Neural progenitor cell (in vitro differentiated cells): Measurements from ENCODE around the gene SLC12A7. TPM values are rescaled to one million over a fixed set of nuclear protein-coding genes. Genes with fewer than 3 reads are reported as not detected.

ENCODE experiments used
- DNase-seq: peaks from one replicate; pipeline ENCODE4 v3.0.0-alpha.2; 2016; ENCODE audit warnings: low spot score
- H2AFZ ChIP-seq: fragments of 200-600 bp; sonication (generic); replicated peaks from 2 replicates; pipeline ENCODE4 v1.6.1; 2016; ENCODE audit warnings: antibody characterized with exemption
- H3F3A ChIP-seq: fragments of 200-600 bp; sonication (generic); 2 replicates; pipeline ENCODE4 v1.6.1; 2016; ENCODE audit warnings: antibody characterized with exemption, low read depth
- H3K27ac ChIP-seq: fragments of 200-600 bp; sonication (generic); 2 replicates; pipeline ENCODE4 v1.5.1; 2016; ENCODE audit warnings: mild to moderate bottlenecking
- H3K27me3 ChIP-seq: fragments of 200-600 bp; sonication (generic); 2 replicates; pipeline ENCODE4 v1.6.1; 2016; ENCODE audit warnings: mild to moderate bottlenecking, moderate library complexity
- H3K36me3 ChIP-seq: fragments of 200-600 bp; sonication (generic); 2 replicates; pipeline ENCODE4 v1.5.1; 2016
- H3K4me1 ChIP-seq: fragments of 200-600 bp; sonication (generic); 2 replicates; pipeline ENCODE4 v1.6.1; 2016; ENCODE audit warnings: mixed run types
- H3K4me2 ChIP-seq: fragments of 200-600 bp; sonication (generic); 2 replicates; pipeline ENCODE4 v1.6.1; 2016
- H3K4me3 ChIP-seq: fragments of 200-600 bp; sonication (generic); 2 replicates; pipeline ENCODE4 v1.5.1; 2016
- H3K79me2 ChIP-seq: fragments of 200-600 bp; sonication (generic); 2 replicates; pipeline ENCODE4 v1.6.1; 2016; ENCODE audit warnings: low read depth
- H3K9ac ChIP-seq: fragments of 200-600 bp; sonication (generic); 2 replicates; pipeline ENCODE4 v1.6.1; 2016
- H3K9me3 ChIP-seq: fragments of 200-600 bp; sonication (generic); 2 replicates; pipeline ENCODE4 v1.5.1; 2016; ENCODE audit warnings: low read depth
- H4K20me1 ChIP-seq: fragments of 200-600 bp; sonication (generic); 2 replicates; pipeline ENCODE4 v1.6.1; 2016; ENCODE audit warnings: low read depth
- H3K27ac Mint-ChIP-seq: 3 replicates; pipeline ENCODE4 v1.8.0; 2021; ENCODE audit warnings: mixed read lengths
- H3K27me3 Mint-ChIP-seq: 2 replicates; pipeline ENCODE4 v1.8.0; 2022; ENCODE audit warnings: low read depth, mild to moderate bottlenecking, inconsistent platforms, moderate library complexity, mixed read lengths; ENCODE audit not compliant: insufficient read depth
- H3K36me3 Mint-ChIP-seq: 3 replicates; pipeline ENCODE4 v1.8.0; 2021; ENCODE audit warnings: mixed read lengths
- H3K4me1 Mint-ChIP-seq: 3 replicates; pipeline ENCODE4 v1.8.0; 2021; ENCODE audit warnings: mixed read lengths
- H3K4me3 Mint-ChIP-seq: 3 replicates; pipeline ENCODE4 v1.8.0; 2021; ENCODE audit warnings: mild to moderate bottlenecking, moderate library complexity, mixed read lengths
- H3K9me3 Mint-ChIP-seq: 3 replicates; pipeline ENCODE4 v1.8.0; 2020; ENCODE audit warnings: mixed read lengths
- EZH2 ChIP-seq: fragments of 200-600 bp; sonication (generic); IDR thresholded peaks from 2 replicates; pipeline ENCODE4 v1.6.1; 2017; ENCODE audit warnings: antibody characterized with exemption, mild to moderate bottlenecking, moderate library complexity
- EZH2phosphoT487 ChIP-seq: fragments of 200-600 bp; sonication (generic); IDR thresholded peaks from 2 replicates; pipeline ENCODE4 v1.6.1; 2017; ENCODE audit warnings: antibody characterized with exemption
- total RNA-seq: library from RNA; depleted of rRNA; stranded (reverse); fragments of >200 nt; gene quantifications from 2 replicates; pipeline ENCODE4 v1.2.3, GENCODE V29; 2015; ENCODE audit warnings: low replicate concordance
- TF ChIP-seq, protein P1 (sequence below): fragments of 200-600 bp; sonication (generic); IDR thresholded peaks from 2 replicates; pipeline ENCODE4 v1.5.1; 2017; ENCODE audit warnings: antibody characterized with exemption, mild to moderate bottlenecking

The SLC12A7 gene
- total RNA-seq, 1 donor from 2014 or later, result 7.5 TPM

- Mint-ChIP-seq H3K27me3 (peaks cover 3% of the 10 kb centered on the region), H3K9me3 (no peaks in the 10 kb centered on the region), H3K36me3 (no peaks in the 10 kb centered on the region), H3K4me3 (no peak overlapping the region), H3K4me1 (peaks cover 15% of the 10 kb centered on the region), H3K27ac (peak overlapping the region; percentile 37)
- H3K79me2 ChIP-seq, result no peaks in the 10 kb centered on the region
- no peaks in the 10 kb centered on the region for H3F3A ChIP-seq
- no peak overlapping the region for H3K4me3 ChIP-seq
- no peaks in the 10 kb centered on the region for H3K27me3 ChIP-seq
- no peaks in the 10 kb centered on the region for H4K20me1 ChIP-seq
- TF ChIP-seq, protein P1, sequence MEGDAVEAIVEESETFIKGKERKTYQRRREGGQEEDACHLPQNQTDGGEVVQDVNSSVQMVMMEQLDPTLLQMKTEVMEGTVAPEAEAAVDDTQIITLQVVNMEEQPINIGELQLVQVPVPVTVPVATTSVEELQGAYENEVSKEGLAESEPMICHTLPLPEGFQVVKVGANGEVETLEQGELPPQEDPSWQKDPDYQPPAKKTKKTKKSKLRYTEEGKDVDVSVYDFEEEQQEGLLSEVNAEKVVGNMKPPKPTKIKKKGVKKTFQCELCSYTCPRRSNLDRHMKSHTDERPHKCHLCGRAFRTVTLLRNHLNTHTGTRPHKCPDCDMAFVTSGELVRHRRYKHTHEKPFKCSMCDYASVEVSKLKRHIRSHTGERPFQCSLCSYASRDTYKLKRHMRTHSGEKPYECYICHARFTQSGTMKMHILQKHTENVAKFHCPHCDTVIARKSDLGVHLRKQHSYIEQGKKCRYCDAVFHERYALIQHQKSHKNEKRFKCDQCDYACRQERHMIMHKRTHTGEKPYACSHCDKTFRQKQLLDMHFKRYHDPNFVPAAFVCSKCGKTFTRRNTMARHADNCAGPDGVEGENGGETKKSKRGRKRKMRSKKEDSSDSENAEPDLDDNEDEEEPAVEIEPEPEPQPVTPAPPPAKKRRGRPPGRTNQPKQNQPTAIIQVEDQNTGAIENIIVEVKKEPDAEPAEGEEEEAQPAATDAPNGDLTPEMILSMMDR, result no peak
- TF ChIP-seq EZH2phosphoT487 (no peak), EZH2 (no peak)
- H3K4me1 ChIP-seq, result no peaks in the 10 kb centered on the region
- H3K4me2 ChIP-seq, result no peak overlapping the region
- no peaks in the 10 kb centered on the region for H3K36me3 ChIP-seq
- no peak overlapping the region for H3K27ac ChIP-seq
- H3K9ac ChIP-seq, result no peak overlapping the region
- H2AFZ ChIP-seq, result no peak overlapping the region
- H3K9me3 ChIP-seq, result no peaks in the 10 kb centered on the region
- DNase-seq, result no peak
Measured at GRCh38 chr5:1143670-1143951, 31.7 kb upstream of the SLC12A7 start.

DNA sequence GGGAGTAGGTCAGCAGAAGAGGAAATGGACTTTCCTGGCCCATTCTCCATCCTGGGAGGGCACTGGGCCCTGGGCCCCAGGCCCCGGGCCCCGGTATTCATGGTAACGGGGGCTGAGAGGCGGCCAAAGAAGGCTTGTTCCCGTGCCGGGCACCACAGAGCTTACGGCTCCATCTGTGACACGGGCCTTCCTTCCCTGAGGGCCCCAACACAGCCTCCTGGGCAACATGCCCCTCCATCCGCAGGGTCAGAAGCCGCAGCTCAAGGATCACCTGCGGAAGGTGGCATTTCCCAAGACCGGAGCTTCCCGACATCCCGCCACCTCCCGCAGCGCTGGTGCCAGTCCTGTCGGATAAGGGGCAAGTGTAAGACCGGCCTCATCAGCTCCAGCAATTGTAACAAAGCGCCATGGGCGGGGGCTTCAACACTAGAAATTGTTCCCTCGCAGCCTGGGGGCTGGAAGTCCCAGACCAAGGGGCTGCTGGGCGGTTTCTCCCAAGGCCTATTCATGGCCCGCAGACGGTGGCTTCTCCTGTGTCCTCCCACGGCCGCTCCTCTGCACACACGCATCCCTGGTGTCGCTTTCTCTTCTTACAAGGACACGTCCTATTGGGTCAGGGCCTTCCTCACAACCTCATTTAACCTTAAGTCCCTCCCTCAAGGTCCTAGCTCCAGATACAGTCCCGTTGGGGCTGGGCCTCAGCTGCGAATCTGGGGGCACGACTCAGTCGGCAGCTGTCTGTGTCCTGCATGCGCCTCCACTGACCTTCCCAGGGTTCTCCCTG is 31.2 kb upstream of the SLC12A7 start:
- no peak for TF ChIP-seq EZH2
- TF ChIP-seq EZH2phosphoT487, result no peak
- TF ChIP-seq, protein P1, result no peak
- Histone ChIP-seq H3K9me3 (no peaks in the 10 kb centered on the region), H2AFZ (no peak overlapping the region), H3K27me3 (no peaks in the 10 kb centered on the region), H3K27ac (no peak overlapping the region), H3K9ac (no peak overlapping the region), H4K20me1 (no peaks in the 10 kb centered on the region), H3F3A (no peaks in the 10 kb centered on the region), H3K4me1 (no peaks in the 10 kb centered on the region), H3K4me2 (no peak overlapping the region), H3K79me2 (no peaks in the 10 kb centered on the region), H3K36me3 (no peaks in the 10 kb centered on the region), H3K4me3 (no peak overlapping the region)
- no peaks in the 10 kb centered on the region for H3K36me3 Mint-ChIP-seq
- peaks cover 20% of the 10 kb centered on the region for H3K4me1 Mint-ChIP-seq
- H3K4me3 Mint-ChIP-seq, result no peak overlapping the region
- no peak for DNase-seq
- H3K27ac Mint-ChIP-seq, result peak overlapping the region; percentile 37
- no peaks in the 10 kb centered on the region for H3K9me3 Mint-ChIP-seq
- no peaks in the 10 kb centered on the region for H3K27me3 Mint-ChIP-seq

DNA sequence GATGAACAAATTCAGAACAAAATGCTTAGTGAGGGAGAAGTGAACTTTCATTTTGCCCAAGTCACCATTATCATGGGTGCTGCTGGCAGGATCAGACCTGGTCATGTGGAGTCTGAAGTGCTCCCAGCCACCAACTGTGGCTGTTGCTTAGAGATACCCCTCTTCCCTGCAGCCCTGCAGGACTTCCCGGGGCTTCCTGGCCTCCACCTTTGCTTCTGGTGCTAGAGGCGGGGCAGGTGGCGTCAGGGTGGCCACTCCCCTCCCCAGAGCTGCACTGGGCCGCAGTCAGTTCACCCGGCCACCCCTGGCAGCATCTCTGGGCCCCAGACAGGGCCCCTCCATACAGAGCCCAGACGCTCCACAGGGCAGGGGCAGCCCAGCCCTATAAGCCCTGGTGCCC is 30.0 kb upstream of the SLC12A7 start:
- H4K20me1 ChIP-seq, result no peaks in the 10 kb centered on the region
- Mint-ChIP-seq H3K9me3 (peaks cover under 1% of the 10 kb centered on the region), H3K27ac (no peak overlapping the region), H3K27me3 (peaks cover under 1% of the 10 kb centered on the region), H3K4me1 (peaks cover 24% of the 10 kb centered on the region), H3K36me3 (no peaks in the 10 kb centered on the region), H3K4me3 (no peak overlapping the region)
- no peak for TF ChIP-seq EZH2
- no peak for TF ChIP-seq EZH2phosphoT487
- H3K27me3 ChIP-seq, result no peaks in the 10 kb centered on the region
- DNase-seq, result no peak
- H3K27ac ChIP-seq, result no peak overlapping the region
- H2AFZ ChIP-seq, result no peak overlapping the region
- H3K79me2 ChIP-seq, result no peaks in the 10 kb centered on the region
- H3K9ac ChIP-seq, result no peak overlapping the region
- no peak overlapping the region for H3K4me2 ChIP-seq
- H3F3A ChIP-seq, result no peaks in the 10 kb centered on the region
- H3K4me1 ChIP-seq, result no peaks in the 10 kb centered on the region
- H3K4me3 ChIP-seq, result no peak overlapping the region
- H3K36me3 ChIP-seq, result no peaks in the 10 kb centered on the region
- H3K9me3 ChIP-seq, result no peaks in the 10 kb centered on the region

GRCh38 chr5:1140818-1141189 is 28.9 kb upstream of the SLC12A7 start:
- Histone ChIP-seq H3K27me3 (no peaks in the 10 kb centered on the region), H3K9me3 (no peaks in the 10 kb centered on the region), H4K20me1 (no peaks in the 10 kb centered on the region), H3K4me1 (no peaks in the 10 kb centered on the region), H3K4me3 (no peak overlapping the region), H3K27ac (no peak overlapping the region), H3F3A (no peaks in the 10 kb centered on the region), H3K9ac (no peak overlapping the region), H2AFZ (no peak overlapping the region), H3K4me2 (no peak overlapping the region), H3K79me2 (no peaks in the 10 kb centered on the region), H3K36me3 (no peaks in the 10 kb centered on the region)
- H3K4me1 Mint-ChIP-seq, result peaks cover 27% of the 10 kb centered on the region
- H3K9me3 Mint-ChIP-seq, result peaks cover 3% of the 10 kb centered on the region
- H3K36me3 Mint-ChIP-seq, result no peaks in the 10 kb centered on the region
- H3K4me3 Mint-ChIP-seq, result no peak overlapping the region
- TF ChIP-seq EZH2, result no peak
- TF ChIP-seq, protein P1, result no peak
- TF ChIP-seq EZH2phosphoT487, result no peak
- peaks cover 6% of the 10 kb centered on the region for H3K27me3 Mint-ChIP-seq
- H3K27ac Mint-ChIP-seq, result no peak overlapping the region
- DNase-seq, result no peak
